HG03095 (cell line): ENCODE results near the gene RAB4A.
"Not testable (repeated sequence)": the region's sequence is repeated elsewhere in the genome, so short reads cannot be mapped to it uniquely, and the experiment has no call there.

ENCODE experiments used
- ATAC-seq: cut with Tn5 transposase; IDR thresholded peaks from one replicate; pipeline ENCODE4 v1.9.1; 2021; ENCODE audit warnings: moderate library complexity; ENCODE audit not compliant: unreplicated experiment

Gene RAB4A

GRCh38 chr1:229295745-229296144 lies 24.8 kb downstream of the RAB4A start:
- ATAC-seq: no peak

GRCh38 chr1:229296541-229296941 lies 25.6 kb downstream of the RAB4A start:
- no peak for ATAC-seq

DNA sequence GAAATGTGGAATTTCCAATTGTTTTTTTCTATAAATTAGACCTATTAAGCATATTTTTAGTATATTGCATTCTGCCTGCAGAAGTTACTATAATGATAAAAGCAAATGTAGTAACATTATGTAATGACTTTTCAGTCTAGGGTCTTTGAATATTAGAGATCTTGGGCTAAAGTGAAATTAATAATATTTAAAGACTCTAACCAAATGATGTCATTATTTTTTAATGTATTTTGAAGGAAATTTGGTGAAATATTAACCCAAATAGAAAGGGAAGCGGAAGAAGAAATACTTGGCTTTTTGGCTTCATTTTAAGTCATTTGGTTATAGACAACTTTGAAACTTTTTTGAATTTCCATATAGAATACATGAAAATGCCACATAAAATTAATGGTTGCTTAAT lies 26.8 kb downstream of the RAB4A start:
- no peak for ATAC-seq

DNA sequence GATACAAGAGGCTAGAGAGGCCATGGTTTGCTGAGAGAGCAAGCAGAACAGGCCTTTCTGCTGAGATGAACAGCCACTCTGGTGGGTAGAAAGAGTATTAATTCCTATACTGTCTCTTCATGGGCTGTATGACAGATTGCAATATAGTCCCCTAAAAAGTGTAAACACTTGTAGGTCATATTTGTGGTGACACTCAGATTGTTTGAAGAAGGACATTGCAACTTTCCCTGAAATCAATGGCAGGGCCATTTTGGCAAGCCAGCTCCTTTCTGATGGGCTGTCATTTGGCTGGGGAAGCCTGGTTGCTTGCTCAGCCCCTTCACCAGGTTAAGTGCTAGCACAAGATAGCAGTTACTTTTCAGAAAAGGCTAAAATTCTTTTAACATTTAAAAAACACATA lies 27.5 kb downstream of the RAB4A start:
- no peak for ATAC-seq

- ATAC-seq: no peak
Measured at GRCh38 chr1:229298887-229299503, 28.1 kb downstream of the RAB4A start.

- ATAC-seq: no peak
Measured at GRCh38 chr1:229300099-229300757, 29.3 kb downstream of the RAB4A start.

- ATAC-seq: no peak
Measured at GRCh38 chr1:229302740-229303139, 31.8 kb downstream of the RAB4A start.

DNA sequence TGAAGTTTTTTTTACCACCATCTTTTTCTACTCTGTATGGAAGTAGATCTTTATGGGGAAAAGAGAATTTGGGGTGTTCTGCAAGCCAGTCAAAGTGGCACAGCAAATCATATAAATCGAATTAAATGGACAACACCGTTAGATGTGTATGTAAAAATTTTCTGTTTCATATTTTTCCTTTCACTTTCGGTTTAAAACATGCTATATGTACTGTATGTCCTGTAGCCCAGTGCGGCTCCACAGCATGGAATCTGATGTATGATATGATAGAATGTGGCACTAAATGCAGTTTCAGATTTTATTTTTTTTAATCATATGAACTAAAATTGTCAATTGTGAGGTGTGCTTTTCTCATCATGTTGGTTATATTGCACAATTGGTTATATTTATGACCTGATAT lies 32.9 kb downstream of the RAB4A start:
- ATAC-seq: no peak

DNA sequence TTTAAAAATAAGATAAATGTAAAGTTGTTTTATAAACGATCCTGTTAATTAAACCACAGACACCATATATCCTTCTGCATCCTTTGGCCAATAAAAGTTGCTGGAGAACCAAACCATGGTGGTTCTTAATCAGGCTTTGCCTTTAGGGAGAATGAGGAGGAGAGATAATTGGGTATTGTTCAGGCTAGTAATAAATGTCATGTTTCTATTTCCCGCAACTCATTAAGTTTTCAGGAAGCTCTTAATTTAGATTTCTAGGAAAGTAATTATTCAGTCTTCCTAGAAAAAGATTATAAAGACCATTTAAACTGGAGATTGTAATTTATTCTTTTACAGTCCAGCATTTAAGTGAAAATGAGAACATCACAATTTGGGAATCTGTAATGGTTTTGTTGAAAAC lies 34.5 kb downstream of the RAB4A start:
- no peak for ATAC-seq

DNA sequence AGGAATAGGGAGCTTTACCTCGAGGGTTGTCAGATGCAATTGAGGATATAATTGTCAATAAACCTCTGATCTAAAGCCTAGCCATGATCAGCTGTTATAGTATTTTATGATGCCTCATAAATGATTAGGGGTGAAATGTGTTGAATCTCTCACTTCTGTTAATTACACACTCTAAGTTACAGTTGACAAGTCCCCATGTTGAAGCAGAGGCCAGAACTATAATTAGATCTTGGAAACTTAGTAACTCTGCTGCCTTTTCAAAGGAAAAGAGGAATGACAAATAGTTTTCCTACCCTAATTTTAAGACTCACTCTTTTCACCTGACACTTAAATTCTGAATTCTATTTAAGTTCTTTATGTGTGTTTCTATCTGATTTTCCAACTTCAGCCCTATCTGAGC lies 38.2 kb downstream of the RAB4A start:
- ATAC-seq: no peak

- ATAC-seq: no peak
Measured at GRCh38 chr1:229309684-229310083, 38.8 kb downstream of the RAB4A start.

DNA sequence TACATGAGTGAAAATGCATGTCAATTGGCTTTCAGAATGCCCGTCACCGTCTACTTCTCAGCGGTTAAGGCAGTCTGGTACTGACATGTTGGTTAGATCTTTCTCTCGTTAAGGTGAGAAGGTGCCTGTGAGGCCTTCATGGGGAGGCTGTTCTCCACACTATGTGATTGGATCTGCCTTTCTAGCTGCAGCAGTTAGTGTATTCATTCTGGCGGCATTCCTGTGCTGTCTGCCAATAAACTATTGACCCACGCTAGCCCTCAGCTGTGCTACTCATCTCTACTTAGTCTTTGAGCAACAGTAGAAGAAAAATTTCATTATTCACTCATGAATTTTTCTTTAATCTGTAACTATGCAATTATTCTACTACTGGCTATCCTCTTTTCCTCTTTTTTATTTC lies 39.9 kb downstream of the RAB4A start:
- no peak for ATAC-seq

- no peak for ATAC-seq
Measured at GRCh38 chr1:229316166-229316565, 45.3 kb downstream of the RAB4A start.

- no peak for ATAC-seq
Measured at GRCh38 chr1:229318056-229318455, 47.1 kb downstream of the RAB4A start.

DNA sequence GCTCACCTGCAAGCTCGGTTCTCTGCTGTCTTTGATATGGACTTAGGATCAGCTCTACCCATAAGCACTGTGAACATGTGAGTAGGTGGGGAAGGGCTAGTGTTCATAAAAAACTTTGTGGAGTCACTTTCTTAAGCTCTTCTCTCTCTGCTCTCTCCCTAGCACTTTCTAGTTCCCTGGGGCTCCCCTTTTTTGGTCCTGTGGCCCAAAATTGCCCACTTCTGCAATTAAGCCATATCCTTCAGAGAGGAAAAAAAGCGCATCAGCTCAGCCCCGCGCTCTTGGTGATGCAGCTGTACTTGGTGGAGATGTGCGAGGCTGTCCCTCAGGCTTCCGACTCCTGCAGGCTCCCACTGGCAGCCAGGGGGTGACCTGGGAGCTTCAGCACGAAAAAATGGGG lies 48.6 kb downstream of the RAB4A start:
- no peak for ATAC-seq

DNA sequence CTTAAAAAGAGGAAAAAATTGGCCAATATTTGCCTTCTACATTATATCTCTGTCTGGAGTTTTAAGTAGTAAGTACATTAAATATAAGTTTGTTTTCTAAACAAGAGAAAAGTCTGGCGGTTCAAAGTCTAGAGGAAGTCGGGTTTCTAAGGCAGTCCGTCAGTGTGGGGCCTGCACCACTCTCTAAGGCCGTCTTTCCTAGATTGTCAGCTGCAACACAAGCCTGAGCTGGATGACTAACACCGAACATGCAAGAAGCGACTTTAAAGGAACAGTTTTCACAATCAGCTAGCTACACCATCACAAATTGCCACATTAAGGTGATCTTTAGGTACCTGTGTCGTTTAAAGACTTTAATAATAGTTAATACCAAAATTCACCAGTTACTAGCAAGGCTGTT lies 52.3 kb downstream of the RAB4A start:
- no peak for ATAC-seq

GRCh38 chr1:229323885-229324553 lies 53.1 kb downstream of the RAB4A start:
- no peak for ATAC-seq

DNA sequence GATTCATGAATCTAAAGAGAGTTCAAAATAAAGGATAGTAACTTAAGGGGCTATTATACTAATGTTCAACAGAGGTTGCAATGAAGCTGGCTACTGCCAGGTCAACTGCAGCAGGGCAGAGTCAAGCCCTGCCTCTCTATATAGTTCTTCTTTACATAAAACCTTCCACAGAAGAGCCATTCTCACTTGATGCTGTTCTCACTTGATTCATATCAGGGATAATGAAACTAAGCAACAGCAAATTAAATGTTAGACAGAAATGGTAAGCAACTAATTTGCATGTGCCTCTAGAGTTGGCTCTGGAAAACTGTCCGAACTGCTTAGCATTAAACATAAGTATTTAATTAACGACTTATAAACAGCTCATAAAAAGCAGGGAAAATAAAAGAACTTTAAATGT lies 54.5 kb downstream of the RAB4A start:
- no peak for ATAC-seq

DNA sequence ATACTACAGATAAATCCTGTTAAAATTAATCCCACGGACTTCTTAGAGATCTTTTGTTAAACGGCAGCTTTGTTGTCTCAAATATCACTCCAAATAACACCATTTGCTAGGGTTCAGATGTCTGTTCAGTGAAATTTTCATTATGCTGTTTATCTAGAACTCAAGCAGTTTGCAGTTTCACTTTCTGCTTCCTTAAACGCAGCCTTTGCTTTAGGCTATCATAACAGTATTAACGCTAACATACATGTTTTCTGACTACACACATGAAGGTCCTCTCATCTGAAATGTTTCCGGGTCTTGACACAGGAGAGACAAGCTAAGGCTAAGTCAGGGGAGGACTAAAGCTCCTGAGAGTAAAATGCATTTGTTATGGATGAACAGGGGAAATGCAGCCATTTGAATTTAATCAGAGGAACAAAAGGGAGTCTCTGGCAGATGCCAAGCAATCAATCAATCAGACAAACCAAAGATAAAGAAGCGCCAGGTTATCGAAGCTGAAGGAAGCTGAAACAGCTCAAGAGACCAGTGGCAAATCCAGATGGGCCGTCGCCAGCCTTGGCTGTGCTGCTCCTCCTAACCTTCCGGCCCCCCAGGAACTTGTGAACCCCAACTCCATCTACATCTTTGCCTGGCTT lies 55.1 kb downstream of the RAB4A start:
- ATAC-seq: no peak

DNA sequence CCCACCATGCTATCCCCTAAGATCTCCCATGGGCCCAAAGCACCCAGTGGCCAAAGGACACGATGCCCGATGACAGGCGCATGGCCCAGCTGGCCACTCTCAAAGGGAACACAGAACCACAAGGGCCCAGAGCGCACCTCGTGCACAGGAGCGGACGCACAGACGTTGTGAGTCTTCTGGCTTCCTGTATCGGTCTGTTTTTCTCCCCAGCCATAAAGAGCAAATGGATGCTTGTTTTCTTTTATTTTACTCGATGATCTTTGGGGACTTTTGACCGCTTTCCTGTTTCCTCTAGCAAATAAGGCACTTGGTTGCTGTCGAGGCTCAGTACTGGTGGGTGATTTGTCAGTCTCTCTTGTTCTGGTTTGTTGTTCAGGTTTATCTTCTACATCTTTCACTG lies 55.7 kb downstream of the RAB4A start:
- ATAC-seq: no peak

GRCh38 chr1:229327765-229328164 lies 56.9 kb downstream of the RAB4A start:
- not testable (repeated sequence) for ATAC-seq
